CD4-positive, alpha-beta T cell (primary cell): ENCODE measurements around the gene SAPCD1. TPM values are rescaled to one million over a fixed set of nuclear protein-coding genes. Genes with fewer than 3 reads are reported as not detected.
"Not testable (repeated sequence)": the region's sequence is repeated elsewhere in the genome, so short reads cannot be mapped to it uniquely, and the experiment has no call there.

Source experiments
- ATAC-seq: fragments of 200-7000 bp; cut with Tn5 transposase; one replicate; pipeline ENCODE4 v1.10.0; 2022; ENCODE audit warnings: mild to moderate bottlenecking; ENCODE audit not compliant: poor library complexity
- CTCF ChIA-PET: fragments of 350-600 bp; sonication (Branson Sonifier 250); formaldehyde crosslinking; loops from one replicate; lab custom pipeline; 2021; ENCODE audit warnings: antibody characterized with exemption, inconsistent platforms; lab: Charles Lee
- POLR2A ChIA-PET: fragments of 350-600 bp; sonication (Branson Sonifier 250); formaldehyde crosslinking; loops from one replicate; lab custom pipeline; 2021; ENCODE audit warnings: antibody characterized with exemption, inconsistent platforms; lab: Charles Lee
- DNase-seq, 14 experiments: peaks; one replicate each; pipeline ENCODE4 v3.0.0-alpha.2; 2013 to 2020; ENCODE audit warnings: mixed read lengths in 2 of 14
- H3K27ac ChIP-seq, 2 donors: one replicate each; pipeline versions ENCODE4 v1.5.1 to v1.7.0; 2013; ENCODE audit warnings: low read length in 2 of 2, low read depth in 1 of 2, mild to moderate bottlenecking in 1 of 2
- H3K27me3 ChIP-seq, 2 experiments: 1 replicate in 1 of 2; 2 replicates in 1 of 2; pipeline versions ENCODE4 v1.6.1 to v1.7.0; 2013; ENCODE audit warnings: low read length in 2 of 2, control low read depth in 1 of 2, mild to moderate bottlenecking in 1 of 2, moderate library complexity in 1 of 2; ENCODE audit not compliant: insufficient read depth in 2 of 2, control insufficient read depth in 1 of 2
- H3K36me3 ChIP-seq: one replicate; pipeline ENCODE4 v1.6.1; 2013; ENCODE audit warnings: low read length, control low read depth; ENCODE audit not compliant: insufficient read depth
- H3K4me1 ChIP-seq: one replicate; pipeline ENCODE4 v1.6.1; 2013; ENCODE audit warnings: low read length, control low read depth; ENCODE audit not compliant: insufficient read depth
- H3K4me3 ChIP-seq: one replicate; pipeline ENCODE4 v1.5.1; 2013; ENCODE audit warnings: mild to moderate bottlenecking, low read length, moderate library complexity
- H3K9me3 ChIP-seq, 2 experiments: 1 replicate in 1 of 2; 2 replicates in 1 of 2; pipeline versions ENCODE4 v1.6.1 to v1.7.0; 2013; ENCODE audit warnings: low read length in 2 of 2, mild to moderate bottlenecking in 2 of 2, control low read depth in 1 of 2, moderate library complexity in 1 of 2; ENCODE audit not compliant: control insufficient read depth in 1 of 2, insufficient read depth in 1 of 2
- H3K27ac Mint-ChIP-seq: one replicate; pipeline ENCODE4 v1.8.0; 2020; ENCODE audit warnings: mixed read lengths
- H3K27me3 Mint-ChIP-seq: one replicate; pipeline ENCODE4 v1.8.0; 2021; ENCODE audit warnings: mixed read lengths
- H3K36me3 Mint-ChIP-seq: one replicate; pipeline ENCODE4 v1.8.0; 2021; ENCODE audit warnings: low read depth, mixed read lengths
- H3K4me1 Mint-ChIP-seq: one replicate; pipeline ENCODE4 v1.8.0; 2021; ENCODE audit warnings: low read depth, mixed read lengths
- H3K4me3 Mint-ChIP-seq: one replicate; pipeline ENCODE4 v1.8.0; 2020; ENCODE audit warnings: mild to moderate bottlenecking, mixed read lengths
- H3K9me3 Mint-ChIP-seq: one replicate; pipeline ENCODE4 v1.8.0; 2020; ENCODE audit warnings: mixed read lengths
- intact Hi-C, 2 experiments: fragments of 100-400 bp; cut with DNase I in 1 of 2; cut with micrococcal nuclease in 1 of 2; formaldehyde crosslinking; loops; one replicate each; pipeline versions ENCODE4 v1.15.1 to v1.9.0; 2023 to 2025; cut with DNase I, micrococcal nuclease
- total RNA-seq, 174 experiments: library from RNA in 2 of 174; stranded (reverse) in 2 of 174; gene quantifications; one replicate each; pipeline ENCODE4 v1.2.3 and lab custom pipeline; 2021 to 2026
- TF ChIP-seq, protein P1 (sequence below): fragments of 200-600 bp; IDR thresholded peaks from one replicate; pipeline ENCODE4 v1.8.0; 2022; ENCODE audit warnings: antibody characterized with exemption, mild to moderate bottlenecking

The SAPCD1 gene
- total RNA-seq, 2 experiments from 2014 or later = 2.7 to 2.8 TPM

GRCh38 chr6:31792761-31793171 lies 30.3 kb downstream of the SAPCD1 start:
- Mint-ChIP-seq H3K4me1 (peaks cover 36% of the 10 kb centered on the region), H3K36me3 (peaks cover 45% of the 10 kb centered on the region), H3K27ac (no peak overlapping the region), H3K9me3 (no peaks in the 10 kb centered on the region), H3K4me3 (no peak overlapping the region), H3K27me3 (no peaks in the 10 kb centered on the region)
- Histone ChIP-seq H3K4me3 (no peak overlapping the region), H3K36me3 (peaks cover 13% of the 10 kb centered on the region), H3K9me3 (no peaks in the 10 kb centered on the region), H3K27ac (no peak overlapping the region), H3K27me3 (no peaks in the 10 kb centered on the region), H3K4me1 (peaks cover 45% of the 10 kb centered on the region)
- TF ChIP-seq, protein P1, sequence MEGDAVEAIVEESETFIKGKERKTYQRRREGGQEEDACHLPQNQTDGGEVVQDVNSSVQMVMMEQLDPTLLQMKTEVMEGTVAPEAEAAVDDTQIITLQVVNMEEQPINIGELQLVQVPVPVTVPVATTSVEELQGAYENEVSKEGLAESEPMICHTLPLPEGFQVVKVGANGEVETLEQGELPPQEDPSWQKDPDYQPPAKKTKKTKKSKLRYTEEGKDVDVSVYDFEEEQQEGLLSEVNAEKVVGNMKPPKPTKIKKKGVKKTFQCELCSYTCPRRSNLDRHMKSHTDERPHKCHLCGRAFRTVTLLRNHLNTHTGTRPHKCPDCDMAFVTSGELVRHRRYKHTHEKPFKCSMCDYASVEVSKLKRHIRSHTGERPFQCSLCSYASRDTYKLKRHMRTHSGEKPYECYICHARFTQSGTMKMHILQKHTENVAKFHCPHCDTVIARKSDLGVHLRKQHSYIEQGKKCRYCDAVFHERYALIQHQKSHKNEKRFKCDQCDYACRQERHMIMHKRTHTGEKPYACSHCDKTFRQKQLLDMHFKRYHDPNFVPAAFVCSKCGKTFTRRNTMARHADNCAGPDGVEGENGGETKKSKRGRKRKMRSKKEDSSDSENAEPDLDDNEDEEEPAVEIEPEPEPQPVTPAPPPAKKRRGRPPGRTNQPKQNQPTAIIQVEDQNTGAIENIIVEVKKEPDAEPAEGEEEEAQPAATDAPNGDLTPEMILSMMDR = no peak
- ChIA-PET POLR2A (no interaction called here), CTCF (no interaction called here)
- intact Hi-C loops = no loop called here
- peak in 1 of 14 experiments; percentile 49 for DNase-seq
- ATAC-seq = no peak

DNA sequence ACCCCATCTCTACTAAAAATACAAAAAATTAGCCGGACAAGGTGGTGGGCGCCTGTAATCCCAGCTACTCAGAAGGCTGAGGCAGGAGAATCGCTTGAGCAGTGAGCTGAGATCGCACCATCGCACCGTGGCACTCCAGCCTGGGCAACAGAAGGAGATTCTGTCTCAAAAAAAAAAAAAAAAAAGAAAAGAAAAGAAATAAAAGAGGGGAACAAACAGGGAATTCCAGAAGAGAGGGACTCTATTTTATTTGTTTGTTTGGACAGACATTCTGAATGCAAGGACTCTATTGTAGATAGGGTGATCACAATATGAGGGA lies 31.4 kb downstream of the SAPCD1 start:
- Histone ChIP-seq H3K36me3 (peaks cover 13% of the 10 kb centered on the region), H3K4me1 (peaks cover 52% of the 10 kb centered on the region)
- Mint-ChIP-seq H3K4me3 (peak overlapping the region; percentile 78), H3K4me1 (peaks cover 42% of the 10 kb centered on the region), H3K36me3 (peaks cover 46% of the 10 kb centered on the region), H3K27ac (peak overlapping the region; percentile 79)
- POLR2A ChIA-PET = interaction anchor here (0.6 kb wide), 1 partner anchor 141 kb away, joined by 3 read pairs; the partner anchor contains the start of gene BAG6
- H3K9me3 ChIP-seq, H3K27me3 ChIP-seq, H3K27ac ChIP-seq, ATAC-seq, H3K27me3 Mint-ChIP-seq, DNase-seq, CTCF ChIA-PET, H3K9me3 Mint-ChIP-seq, H3K4me3 ChIP-seq: not testable (repeated sequence)
- intact Hi-C loops = loop anchor here (2.0 kb wide), 4 partner anchors 21 to 63 kb away; partner anchors contain the start of genes HSPA1A (in 1 of the 2), HSPA1B (in 1 of the 2) and HSPA1L (in 1 of the 2)

DNA sequence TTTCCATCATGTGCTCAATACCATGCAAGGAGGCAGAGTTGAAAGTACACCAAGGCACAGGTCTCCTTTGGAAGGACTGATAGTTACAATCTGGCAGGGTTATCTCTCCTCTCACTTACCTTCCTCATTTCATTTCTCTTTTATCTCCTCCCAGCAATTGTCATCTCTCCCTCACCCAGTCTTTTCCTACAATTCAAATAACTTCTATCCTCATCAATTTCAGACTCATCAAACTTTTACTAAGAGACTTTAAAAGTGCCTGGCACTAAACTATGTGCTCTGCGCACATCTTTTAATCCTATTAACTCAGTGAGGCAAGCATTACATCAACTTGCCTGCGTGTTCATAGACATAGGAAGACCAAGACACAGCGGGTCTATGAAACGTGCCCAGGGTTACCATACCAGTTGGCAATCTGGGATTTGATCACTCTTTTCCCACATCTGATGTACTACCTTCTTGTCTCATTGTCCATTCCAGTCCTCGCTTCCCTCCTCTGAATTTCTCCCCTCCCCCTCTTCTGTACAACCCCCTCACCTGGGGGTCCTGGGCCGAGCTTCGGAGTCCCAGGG lies 31.9 kb downstream of the SAPCD1 start:
- intact Hi-C loops = loop anchor here (2.0 kb wide), 4 partner anchors 20 to 64 kb away; partner anchors contain the start of genes HSPA1A (in 1 of the 2), HSPA1B (in 1 of the 2) and HSPA1L (in 1 of the 2)
- peak overlapping the region; percentile 70 to 90 for H3K27ac ChIP-seq
- H3K27me3 Mint-ChIP-seq = no peaks in the 10 kb centered on the region
- POLR2A ChIA-PET = interaction anchor here (0.6 to 3.2 kb wide), 8 partner anchors 12 to 142 kb away, joined by 3 to 28 read pairs (median 11); partner anchors contain the start of genes BAG6, HSPA1A, HSPA1B and HSPA1L
- peak overlapping the region; percentile 78 for H3K4me3 Mint-ChIP-seq
- TF ChIP-seq, protein P1 = no peak
- peaks cover 42% of the 10 kb centered on the region for H3K4me1 Mint-ChIP-seq
- ATAC-seq = no peak
- H3K4me3 ChIP-seq = peak overlapping the region; percentile 77
- peak in 2 of 14 experiments; percentile 45 to 47 for DNase-seq
- no peaks in the 10 kb centered on the region for H3K9me3 Mint-ChIP-seq
- H3K27ac Mint-ChIP-seq = peak overlapping the region; percentile 54
- peaks cover 51% of the 10 kb centered on the region for H3K4me1 ChIP-seq
- no peaks in the 10 kb centered on the region for H3K9me3 ChIP-seq
- H3K27me3 ChIP-seq = no peaks in the 10 kb centered on the region
- peaks cover 11% of the 10 kb centered on the region for H3K36me3 ChIP-seq
- peaks cover 41% of the 10 kb centered on the region for H3K36me3 Mint-ChIP-seq
- CTCF ChIA-PET = interaction anchor here (1.7 to 2.4 kb wide), 3 partner anchors 12 to 141 kb away, joined by 4 to 27 read pairs (median 9); partner anchors contain the start of genes DDAH2 and LSM2
